Measurements from ENCODE around the gene ICAM1. TPM values are rescaled to one million over a fixed set of nuclear protein-coding genes. Genes with fewer than 3 reads are reported as not detected.

The ICAM1 gene
- total RNA-seq, 1 experiment from 2014 or later: 1.7 TPM

DNA sequence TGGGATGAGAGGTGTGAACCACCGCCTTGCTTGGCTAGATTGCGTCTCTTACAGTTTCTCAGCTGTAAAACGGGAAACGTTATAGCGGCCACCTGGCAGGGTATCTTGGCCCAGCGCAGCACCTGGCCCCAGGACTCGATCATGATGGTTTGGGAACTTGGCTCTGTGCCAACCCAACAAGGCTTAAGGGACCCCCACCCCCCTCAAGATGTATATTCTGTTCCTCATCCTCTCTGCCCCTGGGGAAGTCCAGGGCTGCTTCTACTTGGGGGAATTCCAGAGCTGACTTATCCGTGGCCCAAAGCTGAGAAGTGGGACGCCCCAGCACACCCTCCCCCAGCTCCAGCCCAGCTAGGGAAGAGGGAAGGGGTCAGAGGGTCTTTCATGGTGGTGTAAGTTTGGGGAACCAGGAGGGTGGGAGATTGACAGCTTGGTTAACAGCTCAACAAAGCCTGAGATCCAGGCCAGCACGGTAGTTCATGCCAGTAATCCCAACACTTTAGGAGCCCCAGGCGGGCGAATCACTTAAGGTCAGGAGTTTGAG, 695 bp downstream of the ICAM1 start:
- intact Hi-C loops (cut with micrococcal nuclease; ENCODE audit: unreplicated experiment): no loop called here
- no TSS peak for BruUV-seq (replicated peaks)
- Histone ChIP-seq H3K36me3 (ENCODE audit: insufficient read depth, low read length, poor library complexity, severe bottlenecking) (no peaks in the 10 kb centered on the region), H3K27me3 (replicated peaks; ENCODE audit: insufficient read depth, low read depth, low read length, poor library complexity) (no peaks in the 10 kb centered on the region), H3K4me1 (ENCODE audit: insufficient read depth, low read length, poor library complexity, severe bottlenecking) (peaks cover 6% of the 10 kb centered on the region), H3K27ac (ENCODE audit: low read depth, low read length, poor library complexity, severe bottlenecking) (no peak overlapping the region), H3K4me3 (ENCODE audit: low read depth, low read length, poor library complexity, severe bottlenecking) (no peak overlapping the region), H3K9me3 (ENCODE audit: low read depth, low read length, poor library complexity, severe bottlenecking) (no peaks in the 10 kb centered on the region)
- TF ChIP-seq, protein P1, sequence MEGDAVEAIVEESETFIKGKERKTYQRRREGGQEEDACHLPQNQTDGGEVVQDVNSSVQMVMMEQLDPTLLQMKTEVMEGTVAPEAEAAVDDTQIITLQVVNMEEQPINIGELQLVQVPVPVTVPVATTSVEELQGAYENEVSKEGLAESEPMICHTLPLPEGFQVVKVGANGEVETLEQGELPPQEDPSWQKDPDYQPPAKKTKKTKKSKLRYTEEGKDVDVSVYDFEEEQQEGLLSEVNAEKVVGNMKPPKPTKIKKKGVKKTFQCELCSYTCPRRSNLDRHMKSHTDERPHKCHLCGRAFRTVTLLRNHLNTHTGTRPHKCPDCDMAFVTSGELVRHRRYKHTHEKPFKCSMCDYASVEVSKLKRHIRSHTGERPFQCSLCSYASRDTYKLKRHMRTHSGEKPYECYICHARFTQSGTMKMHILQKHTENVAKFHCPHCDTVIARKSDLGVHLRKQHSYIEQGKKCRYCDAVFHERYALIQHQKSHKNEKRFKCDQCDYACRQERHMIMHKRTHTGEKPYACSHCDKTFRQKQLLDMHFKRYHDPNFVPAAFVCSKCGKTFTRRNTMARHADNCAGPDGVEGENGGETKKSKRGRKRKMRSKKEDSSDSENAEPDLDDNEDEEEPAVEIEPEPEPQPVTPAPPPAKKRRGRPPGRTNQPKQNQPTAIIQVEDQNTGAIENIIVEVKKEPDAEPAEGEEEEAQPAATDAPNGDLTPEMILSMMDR (conservative IDR thresholded peaks at IDR 0.05; ENCODE audit: low read depth, low read length): no peak
- no peak for TF ChIP-seq EZH2 (IDR thresholded peaks at IDR 0.05; ENCODE audit: borderline replicate concordance, low read depth, low read length, poor library complexity, severe bottlenecking)
- DNase-seq (ENCODE audit: low spot score): no peak
- ChIA-PET CTCF (interaction anchor here (0.5 to 3.1 kb wide), 5 partner anchors 8 to 119 kb away, joined by 3 to 50 read pairs (median 4); no protein-coding TSS in a partner anchor), POLR2A (ENCODE audit: low non-redundant PET) (no interaction called here)

DNA sequence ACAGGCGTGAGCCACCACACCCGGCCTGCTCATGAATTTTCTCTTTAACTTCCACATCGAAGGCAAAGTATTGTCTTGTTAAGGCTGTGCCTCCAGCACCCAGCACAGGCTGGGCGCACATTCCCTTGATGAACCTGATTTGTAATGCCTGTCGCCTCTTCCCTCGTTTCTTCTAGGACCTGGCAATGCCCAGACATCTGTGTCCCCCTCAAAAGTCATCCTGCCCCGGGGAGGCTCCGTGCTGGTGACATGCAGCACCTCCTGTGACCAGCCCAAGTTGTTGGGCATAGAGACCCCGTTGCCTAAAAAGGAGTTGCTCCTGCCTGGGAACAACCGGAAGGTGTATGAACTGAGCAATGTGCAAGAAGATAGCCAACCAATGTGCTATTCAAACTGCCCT, 3.7 kb downstream of the ICAM1 start:
- Histone ChIP-seq H3K27me3 (replicated peaks; ENCODE audit: insufficient read depth, low read depth, low read length, poor library complexity) (no peaks in the 10 kb centered on the region), H3K4me3 (ENCODE audit: low read depth, low read length, poor library complexity, severe bottlenecking) (no peak overlapping the region), H3K36me3 (ENCODE audit: insufficient read depth, low read length, poor library complexity, severe bottlenecking) (no peaks in the 10 kb centered on the region), H3K9me3 (ENCODE audit: low read depth, low read length, poor library complexity, severe bottlenecking) (no peaks in the 10 kb centered on the region), H3K27ac (ENCODE audit: low read depth, low read length, poor library complexity, severe bottlenecking) (no peak overlapping the region), H3K4me1 (ENCODE audit: insufficient read depth, low read length, poor library complexity, severe bottlenecking) (peaks cover 5% of the 10 kb centered on the region)
- no peak for DNase-seq (ENCODE audit: low spot score)
- intact Hi-C loops (cut with micrococcal nuclease; ENCODE audit: unreplicated experiment): no loop called here
- no peak for TF ChIP-seq EZH2 (IDR thresholded peaks at IDR 0.05; ENCODE audit: borderline replicate concordance, low read depth, low read length, poor library complexity, severe bottlenecking)
- TF ChIP-seq, protein P1 (conservative IDR thresholded peaks at IDR 0.05; ENCODE audit: low read depth, low read length): no peak
- ChIA-PET CTCF (no interaction called here), POLR2A (ENCODE audit: low non-redundant PET) (no interaction called here)
- BruUV-seq (replicated peaks): no TSS peak

DNA sequence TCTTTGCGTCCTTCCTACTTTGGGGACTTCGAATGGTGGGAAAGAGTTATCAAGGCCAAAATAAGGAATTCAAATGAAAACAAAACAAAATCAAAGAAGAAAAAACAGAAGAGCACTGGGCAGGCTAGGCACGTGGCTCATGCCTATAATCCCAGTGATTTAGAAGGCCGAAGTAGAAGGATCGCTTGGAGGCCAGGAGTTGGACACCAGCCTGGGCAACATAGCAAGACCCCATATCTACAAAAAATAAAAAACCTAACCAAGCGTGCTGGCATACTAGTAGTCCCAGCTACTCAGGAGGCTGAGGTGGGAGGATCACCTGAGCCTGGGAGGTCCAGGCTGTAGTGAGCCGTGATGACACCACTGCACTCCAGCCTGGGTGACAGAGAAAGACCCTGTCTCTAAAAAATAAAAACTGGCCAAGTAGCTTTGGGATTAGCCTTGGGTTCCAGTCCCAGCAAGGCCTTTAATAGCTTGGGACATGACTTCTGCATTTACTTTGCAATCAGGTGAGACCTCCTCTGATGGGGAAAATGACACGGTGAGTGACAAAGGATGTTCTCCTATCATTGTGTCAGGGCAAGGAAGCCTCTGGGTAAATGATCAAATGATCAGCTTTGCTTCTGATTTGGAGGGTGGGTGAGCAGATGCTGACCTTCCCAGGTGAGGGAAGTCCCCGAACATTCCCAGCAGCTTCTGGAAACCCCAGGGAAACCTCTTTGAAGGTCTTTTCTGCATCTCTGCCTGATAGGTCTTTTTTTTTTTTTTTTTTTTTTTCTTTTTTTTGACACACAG, 7.1 kb downstream of the ICAM1 start:
- DNase-seq (ENCODE audit: low spot score): no peak
- no peak overlapping the region for H3K4me3 ChIP-seq (ENCODE audit: low read depth, low read length, poor library complexity, severe bottlenecking)
- no TSS peak for BruUV-seq (replicated peaks)
- no peaks in the 10 kb centered on the region for H3K36me3 ChIP-seq (ENCODE audit: insufficient read depth, low read length, poor library complexity, severe bottlenecking)
- H3K9me3 ChIP-seq (ENCODE audit: low read depth, low read length, poor library complexity, severe bottlenecking): no peaks in the 10 kb centered on the region
- ChIA-PET POLR2A (ENCODE audit: low non-redundant PET) (no interaction called here), CTCF (interaction anchor here (1.4 kb wide), 1 partner anchor 111 kb away, joined by 3 read pairs; no protein-coding TSS in a partner anchor)
- H3K27ac ChIP-seq (ENCODE audit: low read depth, low read length, poor library complexity, severe bottlenecking): no peak overlapping the region
- TF ChIP-seq, protein P1 (conservative IDR thresholded peaks at IDR 0.05; ENCODE audit: low read depth, low read length): no peak
- TF ChIP-seq EZH2 (IDR thresholded peaks at IDR 0.05; ENCODE audit: borderline replicate concordance, low read depth, low read length, poor library complexity, severe bottlenecking): no peak
- H3K27me3 ChIP-seq (replicated peaks; ENCODE audit: insufficient read depth, low read depth, low read length, poor library complexity): no peaks in the 10 kb centered on the region
- H3K4me1 ChIP-seq (ENCODE audit: insufficient read depth, low read length, poor library complexity, severe bottlenecking): no peaks in the 10 kb centered on the region
- intact Hi-C loops (cut with micrococcal nuclease; ENCODE audit: unreplicated experiment): no loop called here
